ENCODE measurements around the gene MORN2.

GRCh38 chr2:38875576-38876367 lies at the start of gene MORN2, which contains the start of gene DHX57:
- TF ChIP-seq, protein P1, sequence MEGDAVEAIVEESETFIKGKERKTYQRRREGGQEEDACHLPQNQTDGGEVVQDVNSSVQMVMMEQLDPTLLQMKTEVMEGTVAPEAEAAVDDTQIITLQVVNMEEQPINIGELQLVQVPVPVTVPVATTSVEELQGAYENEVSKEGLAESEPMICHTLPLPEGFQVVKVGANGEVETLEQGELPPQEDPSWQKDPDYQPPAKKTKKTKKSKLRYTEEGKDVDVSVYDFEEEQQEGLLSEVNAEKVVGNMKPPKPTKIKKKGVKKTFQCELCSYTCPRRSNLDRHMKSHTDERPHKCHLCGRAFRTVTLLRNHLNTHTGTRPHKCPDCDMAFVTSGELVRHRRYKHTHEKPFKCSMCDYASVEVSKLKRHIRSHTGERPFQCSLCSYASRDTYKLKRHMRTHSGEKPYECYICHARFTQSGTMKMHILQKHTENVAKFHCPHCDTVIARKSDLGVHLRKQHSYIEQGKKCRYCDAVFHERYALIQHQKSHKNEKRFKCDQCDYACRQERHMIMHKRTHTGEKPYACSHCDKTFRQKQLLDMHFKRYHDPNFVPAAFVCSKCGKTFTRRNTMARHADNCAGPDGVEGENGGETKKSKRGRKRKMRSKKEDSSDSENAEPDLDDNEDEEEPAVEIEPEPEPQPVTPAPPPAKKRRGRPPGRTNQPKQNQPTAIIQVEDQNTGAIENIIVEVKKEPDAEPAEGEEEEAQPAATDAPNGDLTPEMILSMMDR (IDR thresholded peaks at IDR 0.05) = no peak
- no peak for TF ChIP-seq POLR2A (IDR thresholded peaks at IDR 0.05)

Data from Peyer's patch (tissue), 4 donors.